HG03439 (cell line): ENCODE measurements around the gene IL1RAP.

ENCODE experiments used
- ATAC-seq: cut with Tn5 transposase; IDR thresholded peaks from one replicate; pipeline ENCODE4 v1.9.1; 2021; ENCODE audit warnings: mild to moderate bottlenecking, moderate library complexity; ENCODE audit not compliant: unreplicated experiment

Gene IL1RAP

GRCh38 chr3:190538288-190538687, 24.4 kb downstream of the IL1RAP start:
- ATAC-seq = no peak

- no peak for ATAC-seq
These were observed 25.6 kb downstream of the IL1RAP start for GRCh38 chr3:190539526-190539925.

GRCh38 chr3:190541008-190541407, 27.1 kb downstream of the IL1RAP start:
- ATAC-seq = no peak

- no peak for ATAC-seq
These were observed 27.7 kb downstream of the IL1RAP start for GRCh38 chr3:190541560-190541959.

GRCh38 chr3:190542846-190543245, 29.0 kb downstream of the IL1RAP start:
- no peak for ATAC-seq

GRCh38 chr3:190543671-190544070, 29.8 kb downstream of the IL1RAP start:
- no peak for ATAC-seq

- no peak for ATAC-seq
These were observed 31.3 kb downstream of the IL1RAP start for GRCh38 chr3:190545191-190545590.

- ATAC-seq = no peak
These were observed 33.1 kb downstream of the IL1RAP start for GRCh38 chr3:190546881-190547510.

- no peak for ATAC-seq
These were observed 34.3 kb downstream of the IL1RAP start for GRCh38 chr3:190548031-190548656.

GRCh38 chr3:190552021-190552420, 38.1 kb downstream of the IL1RAP start:
- ATAC-seq = no peak

GRCh38 chr3:190552969-190553759, 39.3 kb downstream of the IL1RAP start:
- ATAC-seq = no peak

GRCh38 chr3:190554197-190554596, 40.3 kb downstream of the IL1RAP start:
- ATAC-seq = no peak

GRCh38 chr3:190556351-190556750, 42.5 kb downstream of the IL1RAP start:
- no peak for ATAC-seq

GRCh38 chr3:190557296-190557695, 43.4 kb downstream of the IL1RAP start:
- ATAC-seq = no peak

GRCh38 chr3:190558316-190558715, 44.4 kb downstream of the IL1RAP start:
- ATAC-seq = no peak

GRCh38 chr3:190558796-190559195, 44.9 kb downstream of the IL1RAP start:
- ATAC-seq = no peak

GRCh38 chr3:190560013-190560895, 46.4 kb downstream of the IL1RAP start:
- ATAC-seq = no peak

- ATAC-seq = no peak
These were observed 49.1 kb downstream of the IL1RAP start for GRCh38 chr3:190562866-190563510.

GRCh38 chr3:190564175-190564574, 50.3 kb downstream of the IL1RAP start:
- ATAC-seq = no peak
